SK-N-SH treated with all-trans-retinoic acid at 6 μM for 48 hours (cell line): ENCODE results near the gene SNRPA1.

Source experiments
- ATAC-seq: fragments of 200-7000 bp; cut with Tn5 transposase; 3 replicates; pipeline ENCODE4 v1.9.1; 2020; ENCODE audit warnings: mild to moderate bottlenecking, moderate library complexity
- ARNTL ChIP-seq: fragments of 450-650 bp; formaldehyde crosslinking; IDR thresholded peaks from 2 replicates; pipeline ENCODE4 v1.5.0; 2020; ENCODE audit warnings: low read depth, mild to moderate bottlenecking, moderate library complexity, borderline replicate concordance
- BACH2 ChIP-seq: fragments of 250-450 bp; sonication (Bioruptor Pico); IDR thresholded peaks from 2 replicates; pipeline ENCODE4 v1.9.0; 2021; ENCODE audit warnings: mild to moderate bottlenecking, borderline replicate concordance
- CREB5 ChIP-seq: fragments of 250-450 bp; sonication (Bioruptor Pico); IDR thresholded peaks from 2 replicates; pipeline ENCODE4 v1.5.1; 2020; ENCODE audit warnings: low read depth, mild to moderate bottlenecking, moderate library complexity
- CSDC2 ChIP-seq: fragments of 250-450 bp; sonication (Bioruptor Pico); IDR thresholded peaks from 2 replicates; pipeline ENCODE4 v1.5.0; 2020; ENCODE audit warnings: mild to moderate bottlenecking, moderate library complexity
- CSRNP3 ChIP-seq: fragments of 250-450 bp; sonication (Bioruptor Pico); IDR thresholded peaks from 2 replicates; pipeline ENCODE4 v1.5.1; 2021; ENCODE audit warnings: mild to moderate bottlenecking, moderate library complexity
- ESRRG ChIP-seq: fragments of 250-450 bp; sonication (Bioruptor Pico); IDR thresholded peaks from 2 replicates; pipeline ENCODE4 v1.6.1; 2021; ENCODE audit warnings: mild to moderate bottlenecking
- GLIS3 ChIP-seq: fragments of 250-450 bp; sonication (Bioruptor Pico); IDR thresholded peaks from 2 replicates; pipeline ENCODE4 v1.5.0; 2020; ENCODE audit warnings: mild to moderate bottlenecking, moderate library complexity
- ISL1 ChIP-seq: fragments of 250-450 bp; sonication (Bioruptor Pico); IDR thresholded peaks from 2 replicates; pipeline ENCODE4 v2.1.2; 2022; ENCODE audit warnings: mild to moderate bottlenecking, moderate library complexity
- OSR1 ChIP-seq: fragments of 250-450 bp; sonication (Bioruptor Pico); IDR thresholded peaks from 2 replicates; pipeline ENCODE4 v1.8.0; 2022; ENCODE audit warnings: moderate library complexity, mild to moderate bottlenecking, inconsistent platforms
- PATZ1 ChIP-seq: fragments of 250-450 bp; sonication (Bioruptor Pico); IDR thresholded peaks from 2 replicates; pipeline ENCODE4 v1.8.0; 2020; ENCODE audit warnings: mild to moderate bottlenecking, moderate library complexity, borderline replicate concordance
- POU6F1 ChIP-seq: fragments of 250-450 bp; sonication (Bioruptor Pico); IDR thresholded peaks from 2 replicates; pipeline ENCODE4 v1.8.0; 2021; ENCODE audit warnings: low read depth, mild to moderate bottlenecking, moderate library complexity, borderline replicate concordance
- PPARA ChIP-seq: fragments of 250-450 bp; sonication (Bioruptor Pico); IDR thresholded peaks from 2 replicates; pipeline ENCODE4 v1.5.0; 2020; ENCODE audit warnings: mild to moderate bottlenecking, borderline replicate concordance
- RARB ChIP-seq: fragments of 250-450 bp; sonication (Bioruptor Pico); IDR thresholded peaks from 2 replicates; pipeline ENCODE4 v1.8.0; 2021; ENCODE audit warnings: mild to moderate bottlenecking, moderate library complexity
- SNAI2 ChIP-seq: fragments of 250-450 bp; sonication (Bioruptor Pico); IDR thresholded peaks from 2 replicates; pipeline ENCODE4 v1.5.0; 2020; ENCODE audit warnings: mild to moderate bottlenecking, moderate library complexity
- TCF4 ChIP-seq: fragments of 250-450 bp; sonication (Bioruptor Pico); IDR thresholded peaks from 2 replicates; pipeline ENCODE4 v1.8.0; 2021; ENCODE audit warnings: mild to moderate bottlenecking, moderate library complexity, borderline replicate concordance
- TOX ChIP-seq: fragments of 250-450 bp; sonication (Bioruptor Pico); IDR thresholded peaks from 2 replicates; pipeline ENCODE4 v1.8.0; 2021; ENCODE audit warnings: mild to moderate bottlenecking, moderate library complexity, borderline replicate concordance
- TSHZ2 ChIP-seq: fragments of 250-450 bp; sonication (Bioruptor Pico); IDR thresholded peaks from 2 replicates; pipeline ENCODE4 v1.5.0; 2020; ENCODE audit warnings: mild to moderate bottlenecking, moderate library complexity
- ZC3H10 ChIP-seq: fragments of 250-450 bp; sonication (Bioruptor Pico); IDR thresholded peaks from 2 replicates; pipeline ENCODE4 v1.5.1; 2021; ENCODE audit warnings: mild to moderate bottlenecking, moderate library complexity
- ZFP3 ChIP-seq: fragments of 250-450 bp; sonication (Bioruptor Pico); IDR thresholded peaks from 2 replicates; pipeline ENCODE4 v1.5.0; 2020; ENCODE audit warnings: mild to moderate bottlenecking, moderate library complexity
- ZNF8 ChIP-seq: fragments of 450-650 bp; formaldehyde crosslinking; IDR thresholded peaks from 2 replicates; pipeline ENCODE4 v1.5.0; 2020; ENCODE audit warnings: mild to moderate bottlenecking, moderate library complexity

The SNRPA1 gene

GRCh38 chr15:101323793-101324523 lies 28.9 kb upstream of the SNRPA1 start:
- no peak for ATAC-seq
- TF ChIP-seq RARB = no peak
- TF ChIP-seq ARNTL (CRISPR knock-in tag) = no peak
- TF ChIP-seq SNAI2 (CRISPR knock-in tag) = no peak
- no peak for TF ChIP-seq CSDC2 (CRISPR knock-in tag)
- no peak for TF ChIP-seq TCF4 (CRISPR knock-in tag)
- TF ChIP-seq ESRRG (CRISPR knock-in tag) = no peak
- no peak for TF ChIP-seq POU6F1 (CRISPR knock-in tag)
- TF ChIP-seq PATZ1 (CRISPR knock-in tag) = no peak
- TF ChIP-seq GLIS3 (CRISPR knock-in tag) = no peak
- TF ChIP-seq PPARA (CRISPR knock-in tag) = no peak
- TF ChIP-seq ZFP3 (CRISPR knock-in tag) = no peak
- no peak for TF ChIP-seq ISL1 (CRISPR knock-in tag)
- no peak for TF ChIP-seq ZC3H10 (CRISPR knock-in tag)
- TF ChIP-seq CREB5 (CRISPR knock-in tag) = no peak
- no peak for TF ChIP-seq TOX
- no peak for TF ChIP-seq CSRNP3 (CRISPR knock-in tag)
- no peak for TF ChIP-seq OSR1 (CRISPR knock-in tag)
- no peak for TF ChIP-seq TSHZ2 (CRISPR knock-in tag)
- TF ChIP-seq ZNF8 (CRISPR knock-in tag) = no peak

- no peak for ATAC-seq
- TF ChIP-seq POU6F1 (CRISPR knock-in tag) = no peak
- no peak for TF ChIP-seq BACH2 (CRISPR knock-in tag)
- no peak for TF ChIP-seq ISL1 (CRISPR knock-in tag)
- TF ChIP-seq ARNTL (CRISPR knock-in tag) = no peak
- TF ChIP-seq ZFP3 (CRISPR knock-in tag) = no peak
- no peak for TF ChIP-seq ZC3H10 (CRISPR knock-in tag)
- no peak for TF ChIP-seq TSHZ2 (CRISPR knock-in tag)
- TF ChIP-seq GLIS3 (CRISPR knock-in tag) = no peak
- no peak for TF ChIP-seq RARB
- no peak for TF ChIP-seq ESRRG (CRISPR knock-in tag)
- TF ChIP-seq ZNF8 (CRISPR knock-in tag) = no peak
- TF ChIP-seq TOX = no peak
- TF ChIP-seq PATZ1 (CRISPR knock-in tag) = no peak
- TF ChIP-seq SNAI2 (CRISPR knock-in tag) = no peak
These were observed 27.9 kb upstream of the SNRPA1 start for GRCh38 chr15:101322854-101323477.
